ENCODE results near the gene HIRA.

DNA sequence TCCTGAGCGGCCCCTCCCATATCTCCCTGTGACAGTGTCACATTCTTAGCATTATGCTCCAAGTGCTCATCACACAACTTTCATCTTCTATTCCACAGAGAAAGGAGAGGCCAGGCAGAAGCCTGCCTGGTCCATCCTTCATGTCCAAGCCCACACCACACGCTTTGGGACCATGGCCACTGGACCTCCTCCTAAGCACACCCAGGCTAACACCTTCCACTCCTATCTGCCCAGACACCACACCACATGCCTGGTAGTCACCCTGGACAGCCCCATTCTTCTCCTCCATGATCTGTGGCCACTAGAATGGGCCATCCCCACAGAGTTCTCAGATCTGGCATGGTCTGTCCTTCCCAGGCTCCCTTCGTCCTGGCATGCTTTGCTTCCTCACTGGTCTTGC is 55.3 kb downstream of the HIRA start:
- TF ChIP-seq, protein P1, sequence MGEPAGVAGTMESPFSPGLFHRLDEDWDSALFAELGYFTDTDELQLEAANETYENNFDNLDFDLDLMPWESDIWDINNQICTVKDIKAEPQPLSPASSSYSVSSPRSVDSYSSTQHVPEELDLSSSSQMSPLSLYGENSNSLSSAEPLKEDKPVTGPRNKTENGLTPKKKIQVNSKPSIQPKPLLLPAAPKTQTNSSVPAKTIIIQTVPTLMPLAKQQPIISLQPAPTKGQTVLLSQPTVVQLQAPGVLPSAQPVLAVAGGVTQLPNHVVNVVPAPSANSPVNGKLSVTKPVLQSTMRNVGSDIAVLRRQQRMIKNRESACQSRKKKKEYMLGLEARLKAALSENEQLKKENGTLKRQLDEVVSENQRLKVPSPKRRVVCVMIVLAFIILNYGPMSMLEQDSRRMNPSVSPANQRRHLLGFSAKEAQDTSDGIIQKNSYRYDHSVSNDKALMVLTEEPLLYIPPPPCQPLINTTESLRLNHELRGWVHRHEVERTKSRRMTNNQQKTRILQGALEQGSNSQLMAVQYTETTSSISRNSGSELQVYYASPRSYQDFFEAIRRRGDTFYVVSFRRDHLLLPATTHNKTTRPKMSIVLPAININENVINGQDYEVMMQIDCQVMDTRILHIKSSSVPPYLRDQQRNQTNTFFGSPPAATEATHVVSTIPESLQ (CRISPR knock-in tag; IDR thresholded peaks at IDR 0.05): no peak
- TF ChIP-seq TEAD4 (CRISPR knock-in tag; IDR thresholded peaks at IDR 0.05) (no peak), TP53 (CRISPR knock-in tag; IDR thresholded peaks at IDR 0.05) (no peak), JAZF1 (CRISPR knock-in tag; IDR thresholded peaks at IDR 0.05) (no peak), ZNF232 (CRISPR knock-in tag; IDR thresholded peaks at IDR 0.05) (no peak)
- TF ChIP-seq, protein P2, sequence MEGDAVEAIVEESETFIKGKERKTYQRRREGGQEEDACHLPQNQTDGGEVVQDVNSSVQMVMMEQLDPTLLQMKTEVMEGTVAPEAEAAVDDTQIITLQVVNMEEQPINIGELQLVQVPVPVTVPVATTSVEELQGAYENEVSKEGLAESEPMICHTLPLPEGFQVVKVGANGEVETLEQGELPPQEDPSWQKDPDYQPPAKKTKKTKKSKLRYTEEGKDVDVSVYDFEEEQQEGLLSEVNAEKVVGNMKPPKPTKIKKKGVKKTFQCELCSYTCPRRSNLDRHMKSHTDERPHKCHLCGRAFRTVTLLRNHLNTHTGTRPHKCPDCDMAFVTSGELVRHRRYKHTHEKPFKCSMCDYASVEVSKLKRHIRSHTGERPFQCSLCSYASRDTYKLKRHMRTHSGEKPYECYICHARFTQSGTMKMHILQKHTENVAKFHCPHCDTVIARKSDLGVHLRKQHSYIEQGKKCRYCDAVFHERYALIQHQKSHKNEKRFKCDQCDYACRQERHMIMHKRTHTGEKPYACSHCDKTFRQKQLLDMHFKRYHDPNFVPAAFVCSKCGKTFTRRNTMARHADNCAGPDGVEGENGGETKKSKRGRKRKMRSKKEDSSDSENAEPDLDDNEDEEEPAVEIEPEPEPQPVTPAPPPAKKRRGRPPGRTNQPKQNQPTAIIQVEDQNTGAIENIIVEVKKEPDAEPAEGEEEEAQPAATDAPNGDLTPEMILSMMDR (IDR thresholded peaks at IDR 0.05): no peak
